Measurements from ENCODE around the gene METTL15.
"Not testable (repeated sequence)": the region's sequence is repeated elsewhere in the genome, so short reads cannot be mapped to it uniquely, and the experiment has no call there.

METTL15 gene

GRCh38 chr11:28110108-28110820 lies 2.1 kb downstream of the METTL15 start:
- peak; percentile 67 to 84 (median 84) for DNase-seq

- peak in 1 of 3 experiments; percentile 45 for DNase-seq
These were observed 2.6 kb downstream of the METTL15 start for GRCh38 chr11:28110821-28111200.

GRCh38 chr11:28114116-28114515 lies 5.9 kb downstream of the METTL15 start:
- no peak for DNase-seq

- no peak for DNase-seq
These were observed 6.5 kb downstream of the METTL15 start for GRCh38 chr11:28114731-28115130.

- DNase-seq = no peak
These were observed 9.5 kb downstream of the METTL15 start for GRCh38 chr11:28117712-28118111.

- DNase-seq = no peak
These were observed 15.0 kb downstream of the METTL15 start for GRCh38 chr11:28123151-28123581.

GRCh38 chr11:28132548-28132947 lies 24.4 kb downstream of the METTL15 start:
- DNase-seq = no peak

- no peak for DNase-seq
These were observed 25.0 kb downstream of the METTL15 start for GRCh38 chr11:28133146-28133545.

GRCh38 chr11:28136157-28136556 lies 28.0 kb downstream of the METTL15 start:
- DNase-seq = not testable (repeated sequence)

- DNase-seq = no peak
These were observed 29.2 kb downstream of the METTL15 start for GRCh38 chr11:28137366-28137765.

GRCh38 chr11:28137832-28138231 lies 29.6 kb downstream of the METTL15 start:
- no peak for DNase-seq

- no peak for DNase-seq
These were observed 31.7 kb downstream of the METTL15 start for GRCh38 chr11:28139841-28140415.

- DNase-seq = no peak
These were observed 32.7 kb downstream of the METTL15 start for GRCh38 chr11:28140689-28141455.

- no peak for DNase-seq
These were observed 34.5 kb downstream of the METTL15 start for GRCh38 chr11:28142724-28143123.

GRCh38 chr11:28144808-28145207 lies 36.6 kb downstream of the METTL15 start:
- no peak for DNase-seq

GRCh38 chr11:28146123-28146751 lies 38.0 kb downstream of the METTL15 start:
- DNase-seq = no peak

- DNase-seq = no peak
These were observed 44.6 kb downstream of the METTL15 start for GRCh38 chr11:28152743-28153142.

GRCh38 chr11:28153586-28153985 lies 45.4 kb downstream of the METTL15 start:
- no peak for DNase-seq

- no peak for DNase-seq
These were observed 60.5 kb downstream of the METTL15 start for GRCh38 chr11:28168718-28169117.

GRCh38 chr11:28169816-28170215 lies 61.6 kb downstream of the METTL15 start:
- DNase-seq = no peak

- DNase-seq = no peak
These were observed 62.6 kb downstream of the METTL15 start for GRCh38 chr11:28170759-28171158.

- no peak for DNase-seq
These were observed 68.2 kb downstream of the METTL15 start for GRCh38 chr11:28176351-28176750.

GRCh38 chr11:28195449-28195848 lies 87.3 kb downstream of the METTL15 start:
- no peak for DNase-seq

- no peak for DNase-seq
These were observed 101.7 kb downstream of the METTL15 start for GRCh38 chr11:28209906-28210305.

Data from NCI-H1417 (cell line).